Breast epithelium (tissue), 3 donors: Measurements from ENCODE around the gene IFNL2.

ENCODE experiments used
- CTCF ChIP-seq, 3 donors: fragments of 450-650 bp; IDR thresholded peaks; one replicate each; pipeline ENCODE4 v1.5.1; 2016 to 2017; ENCODE audit warnings: antibody characterized with exemption in 3 of 3, mild to moderate bottlenecking in 3 of 3, moderate library complexity in 3 of 3
- POLR2A ChIP-seq: fragments of 450-650 bp; IDR thresholded peaks from one replicate; pipeline ENCODE4 v1.6.1; 2016; ENCODE audit warnings: antibody characterized with exemption, mild to moderate bottlenecking, moderate library complexity
- POLR2AphosphoS5 ChIP-seq, 3 donors: sonication (generic); formaldehyde crosslinking; IDR thresholded peaks; one replicate each; pipeline ENCODE4 v1.6.1; 2017; ENCODE audit warnings: antibody characterized with exemption in 3 of 3

GRCh38 chr19:39262496-39262895 is 5.7 kb upstream of the IFNL2 start:
- TF ChIP-seq POLR2A: no peak
- no peak for TF ChIP-seq CTCF (IDR thresholded peaks at IDR 0.05)
- no peak for TF ChIP-seq POLR2AphosphoS5 (IDR thresholded peaks at IDR 0.05)
